ENCODE results near the gene SPINDOC. TPM values are rescaled to one million over a fixed set of nuclear protein-coding genes. Genes with fewer than 3 reads are reported as not detected.

SPINDOC gene
- total RNA-seq, 1 experiment from 2014 or later, result 49.7 TPM

DNA sequence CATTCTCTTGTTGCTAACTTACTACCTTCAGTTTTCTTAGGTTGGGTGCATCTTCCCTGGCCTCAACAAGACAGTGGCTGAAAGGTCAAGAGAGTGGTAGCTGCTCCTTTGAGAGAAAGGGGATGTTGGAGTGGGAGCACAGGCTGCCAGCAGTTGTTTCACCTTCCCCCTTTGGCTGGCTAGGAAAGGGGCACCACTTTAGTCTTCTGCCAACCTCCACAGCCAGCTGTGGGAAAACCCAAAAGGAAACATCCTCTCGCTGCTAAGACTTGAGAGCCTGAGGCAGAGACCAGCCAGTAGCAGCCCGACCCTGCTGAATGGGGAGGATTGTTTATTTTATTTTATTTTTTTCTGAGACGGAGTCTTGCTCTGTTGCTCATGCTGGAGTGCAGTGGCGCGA is 60.1 kb downstream of the SPINDOC start:
- Histone ChIP-seq H3K4me2 (peak overlapping the region; percentile 65), H3K9me2 (ENCODE audit: insufficient read depth) (no peaks in the 10 kb centered on the region), H3K4me1 (replicated peaks; ENCODE audit: insufficient read depth) (peaks cover 62% of the 10 kb centered on the region), H2AFZ (no peak overlapping the region), H4K20me1 (ENCODE audit: insufficient read depth) (peaks cover 73% of the 10 kb centered on the region), H3K36me3 (ENCODE audit: low read depth) (no peaks in the 10 kb centered on the region; the same call in 1 of the 2 replicates), H3K27me3 (ENCODE audit: insufficient read depth, low read depth) (no peaks in the 10 kb centered on the region), H3K9me3 (ENCODE audit: insufficient read depth, low read depth) (no peaks in the 10 kb centered on the region), H3K27ac (peak overlapping the region; percentile 31; the same call in 1 of the 2 replicates), H3F3A (ENCODE audit: insufficient read depth, low read depth) (peaks cover 42% of the 10 kb centered on the region; the same call in 1 of the 2 replicates), H3K79me2 (ENCODE audit: low read depth) (peaks cover 84% of the 10 kb centered on the region), H3K4me3 (no peak overlapping the region)
- DNase-seq, result no peak
- ChIA-PET CTCF (interaction anchor here (0.7 kb wide), 1 partner anchor 17 kb away, joined by 3 read pairs; no protein-coding TSS in a partner anchor), POLR2A (ENCODE audit: unreplicated experiment) (interaction anchor here (0.5 to 0.6 kb wide), 2 partner anchors 11 to 29 kb away, joined by 3 to 4 read pairs; no protein-coding TSS in a partner anchor)
- TF ChIP-seq, protein P1, sequence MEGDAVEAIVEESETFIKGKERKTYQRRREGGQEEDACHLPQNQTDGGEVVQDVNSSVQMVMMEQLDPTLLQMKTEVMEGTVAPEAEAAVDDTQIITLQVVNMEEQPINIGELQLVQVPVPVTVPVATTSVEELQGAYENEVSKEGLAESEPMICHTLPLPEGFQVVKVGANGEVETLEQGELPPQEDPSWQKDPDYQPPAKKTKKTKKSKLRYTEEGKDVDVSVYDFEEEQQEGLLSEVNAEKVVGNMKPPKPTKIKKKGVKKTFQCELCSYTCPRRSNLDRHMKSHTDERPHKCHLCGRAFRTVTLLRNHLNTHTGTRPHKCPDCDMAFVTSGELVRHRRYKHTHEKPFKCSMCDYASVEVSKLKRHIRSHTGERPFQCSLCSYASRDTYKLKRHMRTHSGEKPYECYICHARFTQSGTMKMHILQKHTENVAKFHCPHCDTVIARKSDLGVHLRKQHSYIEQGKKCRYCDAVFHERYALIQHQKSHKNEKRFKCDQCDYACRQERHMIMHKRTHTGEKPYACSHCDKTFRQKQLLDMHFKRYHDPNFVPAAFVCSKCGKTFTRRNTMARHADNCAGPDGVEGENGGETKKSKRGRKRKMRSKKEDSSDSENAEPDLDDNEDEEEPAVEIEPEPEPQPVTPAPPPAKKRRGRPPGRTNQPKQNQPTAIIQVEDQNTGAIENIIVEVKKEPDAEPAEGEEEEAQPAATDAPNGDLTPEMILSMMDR (conservative IDR thresholded peaks at IDR 0.05), result no peak
- TF ChIP-seq EZH2 (IDR thresholded peaks at IDR 0.05; ENCODE audit: low read depth), result no peak
- BruUV-seq (replicated peaks), result no TSS peak
- intact Hi-C loops (cut with micrococcal nuclease; ENCODE audit: unreplicated experiment), result loop anchor here (2.0 to 5.0 kb wide), 2 partner anchors 44 to 65 kb away; partner anchors contain the start of genes NAA40 and RCOR2

GRCh38 chr11:63874511-63874910 is 61.3 kb downstream of the SPINDOC start:
- H3K27me3 ChIP-seq (ENCODE audit: insufficient read depth, low read depth), result no peaks in the 10 kb centered on the region
- H3K9me3 ChIP-seq (ENCODE audit: insufficient read depth, low read depth), result no peaks in the 10 kb centered on the region
- H3K4me1 ChIP-seq (replicated peaks; ENCODE audit: insufficient read depth), result peaks cover 62% of the 10 kb centered on the region
- no peak overlapping the region for H3K27ac ChIP-seq
- no peaks in the 10 kb centered on the region for H3K9me2 ChIP-seq (ENCODE audit: insufficient read depth)
- peaks cover 70% of the 10 kb centered on the region for H4K20me1 ChIP-seq (ENCODE audit: insufficient read depth)
- H3K36me3 ChIP-seq (ENCODE audit: low read depth), result no peaks in the 10 kb centered on the region; the same call in 1 of the 2 replicates
- peaks cover 85% of the 10 kb centered on the region for H3K79me2 ChIP-seq (ENCODE audit: low read depth)
- peaks cover 44% of the 10 kb centered on the region for H3F3A ChIP-seq (ENCODE audit: insufficient read depth, low read depth)
- no peak overlapping the region for H3K4me2 ChIP-seq
- H3K4me3 ChIP-seq, result no peak overlapping the region
- POLR2A ChIA-PET (ENCODE audit: unreplicated experiment), result no interaction called here
- no peak for TF ChIP-seq EZH2 (IDR thresholded peaks at IDR 0.05; ENCODE audit: low read depth)
- TF ChIP-seq, protein P1 (conservative IDR thresholded peaks at IDR 0.05), result no peak
- CTCF ChIA-PET, result no interaction called here
- intact Hi-C loops (cut with micrococcal nuclease; ENCODE audit: unreplicated experiment), result loop anchor here (5.0 kb wide), 1 partner anchor 43 kb away; the partner anchor contains the start of gene RCOR2
- no TSS peak for BruUV-seq (replicated peaks)
- H2AFZ ChIP-seq, result no peak overlapping the region
- no peak for DNase-seq

GRCh38 chr11:63875506-63876065 is 62.3 kb downstream of the SPINDOC start:
- POLR2A ChIA-PET (ENCODE audit: unreplicated experiment), result interaction anchor here (0.8 kb wide), 1 partner anchor 66 kb away, joined by 4 read pairs; no protein-coding TSS in a partner anchor
- no peaks in the 10 kb centered on the region for H3K9me2 ChIP-seq (ENCODE audit: insufficient read depth)
- peaks cover 66% of the 10 kb centered on the region for H4K20me1 ChIP-seq (ENCODE audit: insufficient read depth)
- peaks cover 44% of the 10 kb centered on the region for H3F3A ChIP-seq (ENCODE audit: insufficient read depth, low read depth)
- no peaks in the 10 kb centered on the region for H3K9me3 ChIP-seq (ENCODE audit: insufficient read depth, low read depth)
- no peaks in the 10 kb centered on the region; the same call in 1 of the 2 replicates for H3K36me3 ChIP-seq (ENCODE audit: low read depth)
- H3K4me2 ChIP-seq, result no peak overlapping the region
- peaks cover 84% of the 10 kb centered on the region for H3K79me2 ChIP-seq (ENCODE audit: low read depth)
- H2AFZ ChIP-seq, result no peak overlapping the region
- no peak for TF ChIP-seq EZH2 (IDR thresholded peaks at IDR 0.05; ENCODE audit: low read depth)
- TF ChIP-seq, protein P1 (conservative IDR thresholded peaks at IDR 0.05), result no peak
- H3K27ac ChIP-seq, result no peak overlapping the region
- no peak overlapping the region for H3K4me3 ChIP-seq
- intact Hi-C loops (cut with micrococcal nuclease; ENCODE audit: unreplicated experiment), result no loop called here
- no peak for DNase-seq
- H3K4me1 ChIP-seq (replicated peaks; ENCODE audit: insufficient read depth), result peaks cover 62% of the 10 kb centered on the region
- H3K27me3 ChIP-seq (ENCODE audit: insufficient read depth, low read depth), result no peaks in the 10 kb centered on the region
- BruUV-seq (replicated peaks), result no TSS peak
- CTCF ChIA-PET, result interaction anchor here (0.6 kb wide), 1 partner anchor 467 kb away, joined by 7 read pairs; no protein-coding TSS in a partner anchor
